GM12872 (cell line): ENCODE data around the gene EHD4.

Source experiments
- TF ChIP-seq, protein P1 (sequence below): IDR thresholded peaks from 3 replicates; pipeline ENCODE4 v1.5.1; 2011; ENCODE audit warnings: low read depth, mild to moderate bottlenecking, low read length, moderate library complexity; ENCODE audit not compliant: insufficient read depth

EHD4 gene

DNA sequence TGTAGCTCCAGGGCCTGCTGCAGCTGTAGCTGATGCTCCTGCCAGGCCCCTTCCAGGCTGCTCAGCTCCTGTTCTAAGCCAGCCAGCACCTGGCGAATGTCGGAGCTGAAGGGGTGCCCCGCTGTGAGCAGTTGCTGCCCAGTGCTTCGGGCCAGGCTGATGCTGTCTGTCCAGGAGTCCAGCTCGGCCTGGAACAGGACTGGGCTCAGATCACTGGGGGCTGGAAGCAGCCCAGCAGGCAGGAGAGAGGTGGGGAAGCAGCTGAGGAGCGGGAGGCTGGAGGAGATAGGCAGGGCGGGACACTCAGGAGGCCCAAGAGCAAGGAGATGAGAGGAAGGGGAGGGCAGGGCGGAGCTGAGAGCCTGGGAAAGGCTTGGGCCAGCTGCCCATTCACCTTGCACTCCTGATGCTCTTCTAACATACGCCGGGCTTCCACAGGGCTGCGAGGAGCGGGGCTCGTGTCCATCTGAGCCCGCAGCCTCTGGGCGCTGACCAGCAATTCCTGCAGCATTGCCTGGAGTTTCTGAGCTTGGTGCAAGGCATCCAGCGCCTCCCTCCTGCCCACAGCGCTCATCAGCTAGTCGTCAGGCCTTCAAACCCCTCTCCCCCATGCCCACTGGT, 110.5 kb downstream of the EHD4 start:
- TF ChIP-seq, protein P1, sequence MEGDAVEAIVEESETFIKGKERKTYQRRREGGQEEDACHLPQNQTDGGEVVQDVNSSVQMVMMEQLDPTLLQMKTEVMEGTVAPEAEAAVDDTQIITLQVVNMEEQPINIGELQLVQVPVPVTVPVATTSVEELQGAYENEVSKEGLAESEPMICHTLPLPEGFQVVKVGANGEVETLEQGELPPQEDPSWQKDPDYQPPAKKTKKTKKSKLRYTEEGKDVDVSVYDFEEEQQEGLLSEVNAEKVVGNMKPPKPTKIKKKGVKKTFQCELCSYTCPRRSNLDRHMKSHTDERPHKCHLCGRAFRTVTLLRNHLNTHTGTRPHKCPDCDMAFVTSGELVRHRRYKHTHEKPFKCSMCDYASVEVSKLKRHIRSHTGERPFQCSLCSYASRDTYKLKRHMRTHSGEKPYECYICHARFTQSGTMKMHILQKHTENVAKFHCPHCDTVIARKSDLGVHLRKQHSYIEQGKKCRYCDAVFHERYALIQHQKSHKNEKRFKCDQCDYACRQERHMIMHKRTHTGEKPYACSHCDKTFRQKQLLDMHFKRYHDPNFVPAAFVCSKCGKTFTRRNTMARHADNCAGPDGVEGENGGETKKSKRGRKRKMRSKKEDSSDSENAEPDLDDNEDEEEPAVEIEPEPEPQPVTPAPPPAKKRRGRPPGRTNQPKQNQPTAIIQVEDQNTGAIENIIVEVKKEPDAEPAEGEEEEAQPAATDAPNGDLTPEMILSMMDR = no peak

DNA sequence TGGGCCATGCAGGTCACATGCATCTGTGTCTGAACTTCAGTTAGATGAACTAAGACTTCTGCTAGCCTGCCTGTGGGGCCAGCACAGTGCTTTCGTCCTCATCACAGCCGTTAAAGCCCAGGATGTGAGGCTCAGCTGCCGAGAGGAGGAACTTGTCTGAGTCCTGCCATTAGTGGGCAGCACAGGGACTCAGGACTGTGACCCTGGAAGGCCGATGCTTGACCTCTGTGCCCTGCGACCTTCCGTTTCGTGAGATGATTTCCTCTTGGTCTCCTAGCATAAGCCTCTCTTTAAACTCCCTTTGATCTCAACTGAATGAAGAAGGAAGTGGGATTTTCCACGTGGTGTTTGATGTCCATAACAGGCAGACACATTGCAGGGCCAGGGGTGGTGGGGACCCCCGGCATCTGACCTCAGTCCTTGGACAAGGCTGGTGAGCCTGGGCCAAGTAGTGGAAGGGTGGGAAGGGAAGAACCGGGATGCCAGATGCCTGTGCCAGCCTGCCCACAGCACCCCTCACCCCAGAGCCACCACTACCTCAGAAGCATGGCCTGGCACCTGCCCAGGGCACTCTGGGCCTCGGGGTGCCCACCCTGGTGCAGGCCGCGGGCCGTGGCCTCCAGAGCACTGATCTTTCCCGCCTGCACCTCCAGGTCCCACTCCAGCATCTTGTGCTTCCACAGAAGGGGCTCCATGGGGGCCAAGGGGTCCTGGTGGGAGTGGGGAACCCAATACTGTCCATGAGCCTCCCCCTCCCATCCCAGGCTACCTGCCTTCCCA, 112.1 kb downstream of the EHD4 start:
- TF ChIP-seq, protein P1 = peak; percentile 32; the same call in 2 of the 3 replicates

DNA sequence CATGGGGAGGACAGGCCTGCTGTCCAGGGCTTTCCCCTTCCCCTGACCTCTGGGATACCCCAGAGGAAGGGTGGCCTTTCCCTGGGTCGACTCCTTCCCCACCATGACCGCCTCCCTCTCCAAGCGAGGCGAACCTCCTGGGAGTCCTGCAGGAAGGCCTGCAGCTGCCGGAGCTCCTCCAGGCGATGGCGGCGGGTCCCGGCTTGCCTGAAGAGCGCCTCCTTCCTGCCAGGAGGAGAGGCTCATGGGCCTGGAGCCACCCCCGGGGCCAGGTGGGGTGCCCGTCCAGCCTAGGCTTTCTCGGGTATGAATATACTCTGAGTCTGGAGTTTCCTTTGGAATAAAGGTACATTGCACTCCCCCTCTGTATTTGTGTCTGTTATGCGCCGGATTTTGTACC, 113.6 kb downstream of the EHD4 start:
- TF ChIP-seq, protein P1 = no peak

DNA sequence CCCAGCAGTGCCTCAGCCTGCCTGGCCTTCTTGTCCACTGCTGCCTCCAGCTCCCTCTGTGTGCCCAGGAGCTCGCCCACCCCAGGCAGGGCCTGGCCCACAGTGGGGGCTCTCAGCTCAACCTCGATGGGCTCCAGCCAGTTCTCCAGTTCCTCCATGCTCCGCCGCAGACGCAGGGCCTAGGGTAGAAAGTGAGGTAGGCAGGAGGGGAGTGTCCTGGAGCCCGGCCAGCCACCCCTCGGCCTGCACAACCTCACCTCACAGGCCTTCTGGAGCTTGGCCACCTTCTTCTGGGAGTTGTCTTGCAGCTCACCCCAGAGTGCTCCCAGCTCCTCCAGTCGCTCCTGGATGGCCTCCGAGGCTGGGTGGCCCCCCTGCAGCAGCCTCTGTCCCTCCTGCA, 115.0 kb downstream of the EHD4 start:
- TF ChIP-seq, protein P1 = no peak

- TF ChIP-seq, protein P1 = no peak
Measured at GRCh38 chr15:41856716-41857115, 115.6 kb downstream of the EHD4 start.

GRCh38 chr15:41856262-41856661, 116.1 kb downstream of the EHD4 start:
- TF ChIP-seq, protein P1 = no peak

- TF ChIP-seq, protein P1 = no peak
Measured at GRCh38 chr15:41855261-41855961, 116.9 kb downstream of the EHD4 start.
